Esophagus muscularis mucosa (tissue), 3 donors: Measurements from ENCODE around the gene FXYD7.

ENCODE experiments used
- POLR2A ChIP-seq: fragments of 450-650 bp; IDR thresholded peaks from one replicate; pipeline ENCODE4 v1.6.1; 2017; ENCODE audit warnings: antibody characterized with exemption, moderate library complexity, mild to moderate bottlenecking, low read depth
- POLR2AphosphoS5 ChIP-seq, 2 donors: sonication (generic); formaldehyde crosslinking; IDR thresholded peaks; one replicate each; pipeline ENCODE4 v1.6.1; 2017; ENCODE audit warnings: antibody characterized with exemption in 2 of 2
- TF ChIP-seq, protein P1 (sequence below), 3 experiments: fragments of 200-600 bp in 2 of 3; fragments of 450-650 bp in 1 of 3; sonication (generic) in 2 of 3; IDR thresholded peaks; one replicate each; pipeline ENCODE4 v1.5.1; 2017 to 2019; ENCODE audit warnings: antibody characterized with exemption in 3 of 3, mild to moderate bottlenecking in 2 of 3, moderate library complexity in 1 of 3

DNA sequence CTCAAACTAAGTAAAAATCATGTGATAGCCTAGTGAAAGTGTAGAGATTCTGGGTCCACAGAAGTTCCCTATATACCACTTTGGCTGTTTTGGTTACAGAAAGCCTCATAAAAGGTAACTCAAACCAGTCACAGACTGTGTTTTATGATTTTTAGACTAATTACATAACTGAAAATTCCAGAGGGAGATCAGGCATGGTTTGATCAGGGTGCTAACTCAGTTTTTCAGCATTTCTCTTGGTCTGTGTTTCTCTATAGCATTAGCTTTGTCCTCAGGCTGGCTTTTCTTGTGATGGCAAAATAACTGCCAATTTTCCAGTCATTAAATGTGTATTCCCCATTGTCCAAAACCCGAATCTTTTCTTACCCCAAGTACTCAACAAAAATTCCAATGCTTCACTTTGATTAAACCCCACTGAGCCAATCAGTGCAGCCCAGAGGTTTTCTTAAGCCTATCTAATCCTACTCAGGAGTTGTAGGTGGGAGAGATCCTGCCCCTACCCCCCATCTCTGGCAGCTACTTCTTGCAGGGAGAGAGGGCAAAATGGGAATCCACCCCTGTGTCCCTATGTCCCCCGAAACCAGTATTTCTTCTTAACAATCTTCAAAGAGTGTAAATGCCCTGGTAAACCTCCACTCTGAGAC, 36.0 kb upstream of the FXYD7 start:
- TF ChIP-seq, protein P1, sequence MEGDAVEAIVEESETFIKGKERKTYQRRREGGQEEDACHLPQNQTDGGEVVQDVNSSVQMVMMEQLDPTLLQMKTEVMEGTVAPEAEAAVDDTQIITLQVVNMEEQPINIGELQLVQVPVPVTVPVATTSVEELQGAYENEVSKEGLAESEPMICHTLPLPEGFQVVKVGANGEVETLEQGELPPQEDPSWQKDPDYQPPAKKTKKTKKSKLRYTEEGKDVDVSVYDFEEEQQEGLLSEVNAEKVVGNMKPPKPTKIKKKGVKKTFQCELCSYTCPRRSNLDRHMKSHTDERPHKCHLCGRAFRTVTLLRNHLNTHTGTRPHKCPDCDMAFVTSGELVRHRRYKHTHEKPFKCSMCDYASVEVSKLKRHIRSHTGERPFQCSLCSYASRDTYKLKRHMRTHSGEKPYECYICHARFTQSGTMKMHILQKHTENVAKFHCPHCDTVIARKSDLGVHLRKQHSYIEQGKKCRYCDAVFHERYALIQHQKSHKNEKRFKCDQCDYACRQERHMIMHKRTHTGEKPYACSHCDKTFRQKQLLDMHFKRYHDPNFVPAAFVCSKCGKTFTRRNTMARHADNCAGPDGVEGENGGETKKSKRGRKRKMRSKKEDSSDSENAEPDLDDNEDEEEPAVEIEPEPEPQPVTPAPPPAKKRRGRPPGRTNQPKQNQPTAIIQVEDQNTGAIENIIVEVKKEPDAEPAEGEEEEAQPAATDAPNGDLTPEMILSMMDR (IDR thresholded peaks at IDR 0.05), result no peak
- TF ChIP-seq POLR2AphosphoS5 (IDR thresholded peaks at IDR 0.05), result no peak
- TF ChIP-seq POLR2A, result no peak
